HG03103 (cell line): ENCODE measurements around the gene EEF1G.
"Not testable (repeated sequence)": the region's sequence is repeated elsewhere in the genome, so short reads cannot be mapped to it uniquely, and the experiment has no call there.

Source experiments
- ATAC-seq: cut with Tn5 transposase; IDR thresholded peaks from one replicate; pipeline ENCODE4 v1.9.1; 2021; ENCODE audit warnings: low read depth; ENCODE audit not compliant: unreplicated experiment

Gene EEF1G

GRCh38 chr11:62604460-62605120 is 30.9 kb upstream of the EEF1G start:
- no peak for ATAC-seq

DNA sequence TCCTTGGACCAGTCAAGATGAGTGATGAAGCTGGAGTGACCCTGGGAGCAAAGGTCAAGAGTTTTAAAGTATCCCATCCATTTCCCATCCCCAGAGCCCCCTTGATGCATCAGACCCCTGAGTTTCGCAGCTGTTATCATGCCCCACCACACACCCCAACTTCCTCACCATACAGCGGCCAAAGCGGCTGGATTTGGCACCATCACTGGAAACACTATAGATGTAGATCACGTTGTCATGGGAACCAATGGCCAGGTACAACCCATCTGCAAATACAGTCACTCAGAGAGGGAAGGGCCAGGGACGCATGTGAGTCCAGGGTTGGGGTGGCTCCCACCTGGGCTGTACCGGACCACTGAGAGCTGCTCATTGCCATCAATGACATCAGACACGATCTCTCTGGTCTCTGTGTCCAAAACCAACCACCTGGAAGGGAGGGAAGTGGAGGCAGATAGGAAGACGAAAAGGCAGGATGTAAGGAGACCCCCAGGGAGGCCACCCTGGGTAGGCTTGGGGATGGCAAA is 30.1 kb upstream of the EEF1G start:
- no peak for ATAC-seq

DNA sequence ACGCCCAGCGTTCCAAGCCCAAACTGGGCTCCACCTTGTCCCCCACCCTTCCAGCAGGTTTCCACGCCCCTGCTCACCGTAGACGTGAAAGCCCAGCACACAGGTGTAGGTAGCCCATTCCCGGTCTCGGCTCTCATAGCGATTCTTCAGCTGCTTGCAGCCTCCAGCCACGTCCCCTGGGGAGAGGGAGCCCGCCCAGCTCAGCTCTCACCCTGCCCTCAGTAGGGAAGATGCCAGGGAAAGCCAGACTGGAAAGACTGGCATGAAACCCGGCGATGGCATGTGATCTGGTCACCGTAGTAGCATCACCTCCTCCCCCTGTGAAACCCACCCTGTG is 29.3 kb upstream of the EEF1G start:
- no peak for ATAC-seq

DNA sequence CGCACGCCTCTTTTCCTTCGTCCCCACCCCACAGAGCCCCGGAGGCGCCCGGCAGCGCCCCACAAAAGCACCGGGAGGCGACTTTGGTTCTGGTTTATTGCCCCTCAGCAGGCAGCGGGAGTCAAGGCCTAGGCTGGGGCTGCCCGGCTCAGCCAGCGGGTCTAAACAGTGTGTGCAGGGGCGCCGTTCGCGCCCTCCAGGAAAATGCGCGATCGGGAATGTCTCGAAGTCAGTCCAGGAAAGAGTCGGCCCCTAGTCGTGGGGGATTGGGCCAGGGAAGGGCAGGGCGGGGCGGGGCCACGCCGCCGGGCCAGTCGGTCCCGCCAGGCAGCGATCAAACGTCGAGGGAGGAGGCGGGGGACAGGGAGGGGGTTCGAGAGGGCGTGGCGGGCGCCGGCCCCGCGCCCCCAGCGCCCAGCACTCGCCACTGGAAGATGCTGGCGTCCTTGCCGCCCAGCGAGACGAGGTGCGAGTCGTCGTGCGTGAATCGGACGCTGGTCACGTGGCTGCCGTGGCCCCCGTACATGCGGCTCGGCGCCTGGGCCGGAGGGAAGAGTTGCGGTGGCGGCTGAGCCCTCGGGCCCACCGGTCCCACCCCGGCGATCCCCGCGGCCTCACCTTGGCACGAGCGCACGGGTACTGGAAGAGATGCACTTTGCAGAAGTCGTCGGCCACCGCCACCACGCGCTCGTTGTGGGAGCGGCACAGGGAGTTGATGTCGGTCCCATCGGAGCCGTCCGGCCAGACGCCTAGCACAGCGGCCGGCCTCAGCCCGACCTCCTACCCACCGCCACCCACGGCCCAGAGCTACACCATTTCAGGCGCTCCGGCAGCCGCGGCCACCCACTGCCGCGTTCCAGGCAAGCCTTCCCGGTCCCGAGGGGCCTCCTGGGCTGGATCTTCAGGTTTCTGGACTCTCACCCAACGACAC is 28.7 kb upstream of the EEF1G start:
- ATAC-seq: no peak

DNA sequence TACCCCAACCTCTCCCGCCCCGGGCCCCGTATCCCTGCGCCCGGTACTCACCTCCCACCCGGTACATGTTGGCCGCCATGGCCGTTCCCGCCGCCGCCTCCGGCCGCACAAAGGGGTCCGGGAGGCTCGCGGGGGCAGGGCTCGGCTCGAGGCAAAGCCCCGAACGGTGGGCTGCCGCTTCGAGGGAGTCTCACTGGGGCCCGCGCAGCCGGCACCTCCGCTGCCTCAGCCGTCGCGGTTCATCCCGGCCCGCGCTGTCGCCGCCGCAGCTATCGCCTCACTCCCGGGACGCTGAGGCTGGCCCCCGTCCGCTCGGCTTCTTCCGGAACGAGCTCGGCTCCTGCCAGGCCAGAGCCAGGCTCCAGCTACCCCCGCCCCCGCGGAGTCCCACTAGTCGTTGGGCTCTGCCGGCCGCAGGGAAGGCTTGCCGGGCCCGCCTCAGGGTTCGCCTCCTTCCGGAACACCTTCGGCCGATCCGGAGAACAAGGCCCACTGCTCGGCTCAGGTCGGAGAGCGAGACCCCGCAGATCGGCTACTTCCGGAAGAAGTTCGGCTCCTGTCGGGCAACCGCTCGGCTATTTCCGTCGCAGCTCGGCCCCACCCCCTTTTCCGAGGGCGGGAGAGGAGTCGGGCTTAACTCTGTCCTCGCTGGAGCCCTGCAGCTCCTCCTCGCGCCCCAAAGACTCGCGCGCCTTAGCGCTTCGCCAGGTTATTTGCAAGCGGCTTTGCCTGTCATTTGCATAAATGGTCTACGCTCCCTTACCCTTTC is 27.9 kb upstream of the EEF1G start, which contains the start of gene MTA2:
TSS of gene MTA2 (minus strand) at position 494 of the 769 bp plus-strand sequence. CDS start at position 79, 415 bp downstream.
- peak; percentile 57 for ATAC-seq

DNA sequence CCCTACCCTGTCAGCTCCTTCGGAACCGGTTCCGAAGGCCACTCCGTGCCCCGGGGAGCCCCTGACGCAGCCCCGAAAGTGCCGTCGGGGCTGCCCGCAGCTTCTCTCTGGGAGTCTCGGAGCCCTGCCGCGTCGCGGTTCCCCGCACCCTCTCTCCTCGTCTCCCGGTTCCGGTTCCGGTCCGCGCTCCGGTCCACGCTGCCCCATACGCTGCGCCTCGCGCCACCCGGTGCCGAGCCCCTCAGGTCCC is 27.4 kb upstream of the EEF1G start:
- ATAC-seq: no peak

DNA sequence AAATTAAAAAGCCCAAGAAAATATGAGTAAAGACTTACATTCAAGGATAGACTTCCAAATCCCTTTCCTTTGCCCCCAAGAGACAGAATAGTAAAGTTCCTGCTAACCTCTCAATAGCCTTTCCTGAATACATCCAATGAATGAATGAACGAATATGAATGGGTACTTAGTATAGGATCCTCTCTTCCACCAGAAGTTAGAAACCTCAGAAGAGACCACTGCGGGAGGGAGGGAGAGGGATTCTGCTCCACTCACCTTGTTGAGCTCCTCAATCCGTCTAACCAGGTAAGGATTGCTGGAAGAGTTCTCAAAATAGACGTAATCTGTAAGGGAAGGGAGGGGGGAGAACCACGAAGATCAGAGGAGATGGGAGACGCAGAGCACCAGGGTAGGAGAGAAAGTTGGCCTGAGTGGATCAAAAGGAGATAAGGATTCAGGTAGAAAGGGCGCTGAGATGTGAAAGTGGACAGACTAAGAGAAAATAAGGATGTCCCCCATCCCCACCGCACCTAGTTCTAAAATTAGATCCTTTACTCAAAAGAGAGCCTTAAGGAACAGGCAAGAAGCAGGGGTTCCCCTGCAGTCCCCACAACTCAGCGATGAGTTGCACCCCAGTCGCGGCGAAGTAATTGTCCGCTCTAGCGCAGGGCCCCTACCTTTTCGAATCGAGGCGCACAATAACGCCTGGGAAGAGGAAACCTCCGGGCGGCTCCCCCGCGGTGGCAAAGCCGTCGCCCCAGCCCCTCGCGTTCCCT is 26.9 kb upstream of the EEF1G start:
- no peak for ATAC-seq

GRCh38 chr11:62599901-62600300 is 26.2 kb upstream of the EEF1G start:
- ATAC-seq: no peak

GRCh38 chr11:62599069-62599696 is 25.5 kb upstream of the EEF1G start:
- peak; percentile 43 for ATAC-seq

DNA sequence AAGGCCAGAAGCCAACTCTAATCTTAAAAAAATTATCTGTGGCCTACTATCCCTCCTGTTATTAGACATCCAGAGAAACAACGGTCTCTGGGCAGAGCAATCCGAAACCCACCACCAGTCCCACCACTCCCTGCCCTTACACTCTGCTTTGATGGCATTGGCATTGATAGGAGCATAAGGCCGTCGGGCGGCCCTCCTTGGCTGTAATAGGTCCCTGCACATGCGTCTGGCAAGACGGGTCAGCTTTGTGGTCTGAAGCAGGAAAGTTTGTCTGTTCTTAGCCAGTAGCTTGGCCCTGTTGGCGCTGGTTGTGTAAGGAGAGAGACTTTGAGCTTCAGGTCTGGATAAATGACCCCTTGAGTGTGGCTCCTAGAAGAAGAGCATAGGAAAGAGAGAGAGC is 21.4 kb upstream of the EEF1G start:
- ATAC-seq: no peak

GRCh38 chr11:62593434-62594044 is 19.8 kb upstream of the EEF1G start:
- no peak for ATAC-seq

- no peak for ATAC-seq
These were observed 19.3 kb upstream of the EEF1G start for GRCh38 chr11:62592989-62593421.

GRCh38 chr11:62592146-62592815 is 18.6 kb upstream of the EEF1G start:
- no peak for ATAC-seq

GRCh38 chr11:62591448-62592145 is 17.9 kb upstream of the EEF1G start, which contains the start of gene TUT1:
TUT1 (minus strand) TSS chr11:62591523; CDS start chr11:62591485, 38 bp downstream.
- ATAC-seq: peak; percentile 79

DNA sequence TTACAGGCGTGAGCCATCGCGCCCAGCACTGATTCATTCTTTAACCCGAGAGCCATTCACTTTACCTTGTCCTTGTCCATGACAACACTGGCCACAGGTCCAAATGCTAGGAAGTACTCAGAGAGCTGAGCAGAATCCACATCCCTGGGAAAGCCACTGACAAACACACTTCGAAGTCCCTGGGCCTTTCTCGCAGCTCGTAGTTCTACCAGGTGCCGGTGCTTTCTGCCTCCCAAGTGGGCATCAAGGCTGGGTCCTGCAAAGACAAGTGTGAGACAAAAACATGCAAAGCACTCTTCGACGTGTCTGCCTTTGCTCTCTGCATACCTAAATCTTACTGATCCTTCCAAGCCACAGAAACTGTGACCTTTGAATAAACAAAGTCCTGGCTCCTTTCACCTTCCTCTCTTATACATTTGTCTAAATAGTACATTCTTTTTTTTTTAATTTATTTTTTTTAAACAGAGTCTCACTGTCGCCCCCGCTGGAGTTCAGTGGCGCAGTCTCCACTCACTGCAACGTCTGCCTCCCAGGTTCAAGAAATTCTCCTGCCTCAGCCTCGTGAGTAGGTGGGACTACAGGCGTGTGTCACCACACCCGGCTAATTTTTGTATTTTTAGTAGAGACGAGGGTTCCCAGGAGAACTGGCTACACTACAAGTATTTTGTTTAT is 15.4 kb upstream of the EEF1G start:
- ATAC-seq: no peak

DNA sequence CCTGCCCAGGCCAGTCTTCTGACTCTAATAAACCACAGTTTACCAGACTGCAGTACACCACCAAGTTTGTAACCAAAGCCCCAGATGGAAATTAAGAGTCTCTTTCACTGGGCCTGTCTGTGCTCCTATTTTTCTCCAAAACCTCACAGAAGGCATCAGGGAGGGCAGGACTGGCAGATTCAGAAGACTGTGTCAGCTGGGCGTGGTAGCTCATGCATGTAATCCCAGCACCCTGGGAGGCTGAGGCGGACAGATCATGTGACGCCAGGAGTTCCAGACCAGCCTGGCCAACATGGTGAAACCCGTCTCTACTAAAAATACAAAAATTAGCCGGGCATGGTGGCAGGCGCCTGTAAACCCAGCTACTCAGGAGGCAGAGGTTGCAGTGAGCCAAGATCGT is 11.7 kb upstream of the EEF1G start:
- not testable (repeated sequence) for ATAC-seq

GRCh38 chr11:62581735-62582134 is 8.0 kb upstream of the EEF1G start:
- ATAC-seq: not testable (repeated sequence)
